HG02973 (cell line): ENCODE measurements around the gene PPP1R18.
A peak's percentile ranks its signal among the peaks of the same experiment; 100 is the strongest.

Source experiments
- ATAC-seq: cut with Tn5 transposase; IDR thresholded peaks from one replicate; pipeline ENCODE4 v1.9.1; 2021; ENCODE audit warnings: moderate library complexity; ENCODE audit not compliant: unreplicated experiment

PPP1R18 gene

DNA sequence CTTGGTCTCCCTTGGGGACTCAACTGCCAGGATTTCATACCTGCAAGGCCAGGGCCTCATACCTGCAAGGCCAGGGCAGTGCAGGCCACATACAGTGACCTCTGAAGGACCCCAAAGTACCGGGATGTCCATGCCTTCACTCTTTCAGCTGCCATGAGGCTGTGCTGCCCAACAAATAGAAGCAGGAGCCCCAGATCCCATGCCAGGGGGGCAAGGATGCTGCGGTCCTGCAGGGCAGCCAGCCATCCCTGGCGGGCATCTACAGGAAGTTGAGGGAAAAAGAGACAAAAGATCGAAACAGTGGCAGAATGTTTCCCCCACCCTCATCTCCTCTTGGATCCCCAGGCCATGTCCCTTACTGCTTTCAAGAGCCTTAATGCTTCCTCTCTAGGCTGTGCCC is 3.5 kb upstream of the PPP1R18 start:
- no peak for ATAC-seq

DNA sequence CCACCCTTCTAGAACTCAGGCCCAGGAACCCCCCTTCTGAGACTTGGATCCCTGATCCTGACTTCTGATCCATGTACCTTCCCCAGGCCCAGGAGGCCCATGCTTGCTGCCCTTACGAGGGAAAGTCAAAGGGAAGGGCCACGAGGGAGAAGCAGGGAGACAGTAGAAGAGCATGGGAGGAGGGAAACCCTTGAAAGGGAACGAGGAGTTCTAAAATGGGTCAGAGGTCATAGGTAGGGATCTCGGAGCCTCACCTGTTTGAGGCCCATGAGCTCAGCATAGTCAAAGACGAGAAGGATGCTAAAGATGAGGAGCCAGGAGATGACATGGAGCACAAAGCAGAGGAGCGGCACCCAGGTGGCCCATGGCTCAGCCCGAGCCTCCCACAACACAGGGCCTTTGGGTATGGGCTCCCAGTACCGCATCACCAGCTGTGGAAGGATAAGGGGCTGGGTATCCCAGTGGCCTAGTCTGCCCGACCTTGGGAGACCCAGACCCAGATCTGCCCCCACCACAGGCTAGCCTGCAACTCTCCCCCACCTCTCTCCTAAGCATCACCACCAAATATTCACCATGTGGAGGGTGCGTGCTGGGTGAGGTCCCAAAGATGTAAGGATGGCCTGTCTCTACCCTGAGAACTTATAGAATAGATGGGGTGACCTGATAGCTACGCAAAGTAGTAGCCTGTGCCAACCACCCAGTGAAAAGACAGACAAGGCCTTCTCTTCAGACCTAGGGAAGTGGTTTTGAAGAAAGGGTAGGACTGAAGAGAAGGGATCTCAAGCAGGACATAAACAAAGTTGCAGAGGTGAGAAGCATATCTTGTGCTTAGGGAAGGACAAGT is 2.8 kb upstream of the PPP1R18 start:
- ATAC-seq: no peak

DNA sequence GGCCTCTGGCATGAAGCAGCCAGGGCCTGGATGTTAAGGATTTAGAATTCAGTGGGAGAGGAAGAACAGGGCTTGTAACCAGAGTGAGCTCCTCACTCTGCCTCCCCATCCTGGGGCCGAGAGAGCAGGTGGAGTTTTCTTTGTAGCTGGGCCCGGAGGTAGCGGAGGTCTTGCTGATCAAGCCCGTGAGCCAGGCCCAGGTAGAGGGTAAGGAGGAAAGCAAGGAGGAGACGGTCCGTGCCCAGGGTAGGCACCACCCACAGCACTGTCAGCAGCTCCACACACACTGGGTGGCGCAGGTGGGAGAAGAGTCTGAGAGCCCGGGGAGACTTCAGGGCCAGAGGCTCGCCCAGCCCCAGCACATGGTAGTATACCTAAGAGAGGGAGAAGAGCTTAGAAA is 2.1 kb upstream of the PPP1R18 start:
- no peak for ATAC-seq

DNA sequence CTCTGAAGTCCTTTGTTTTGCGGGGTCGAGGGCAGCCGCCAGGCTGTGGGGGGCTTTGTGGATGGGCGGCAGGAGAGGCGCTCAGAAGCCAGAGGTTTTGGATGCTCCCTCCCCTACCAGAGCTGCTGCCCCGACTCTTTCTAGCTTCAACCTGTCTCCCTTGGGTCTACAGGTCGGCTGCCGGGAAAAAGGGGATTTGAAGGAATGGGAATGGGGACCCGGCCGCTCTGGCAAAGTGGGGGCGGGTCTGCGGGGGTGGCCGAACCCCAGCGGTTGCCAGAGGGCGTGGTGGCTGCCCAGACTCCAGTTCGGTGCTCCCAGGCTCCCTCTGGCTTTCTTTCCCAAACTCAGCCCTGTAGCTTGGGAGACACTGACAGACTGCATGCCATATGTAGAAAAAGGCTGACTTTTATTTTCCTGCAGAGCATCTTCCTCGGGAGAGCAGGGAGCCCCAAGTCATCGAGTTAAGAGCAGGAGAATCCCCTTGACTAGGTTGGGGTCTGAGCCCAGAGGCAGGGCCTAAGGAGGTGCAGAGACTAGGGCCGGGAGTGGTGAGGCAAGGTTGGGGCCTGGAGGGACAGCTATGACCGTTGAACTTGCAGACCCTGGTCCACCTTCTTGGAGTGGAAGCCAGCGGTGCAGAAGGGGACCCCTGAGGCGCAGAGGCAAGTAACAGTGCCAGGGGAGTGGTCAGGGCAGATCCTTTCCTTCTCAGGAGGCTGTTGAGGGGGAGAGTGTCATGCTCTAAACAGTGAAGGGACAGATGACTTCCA is 1.4 kb upstream of the PPP1R18 start:
- ATAC-seq: no peak

DNA sequence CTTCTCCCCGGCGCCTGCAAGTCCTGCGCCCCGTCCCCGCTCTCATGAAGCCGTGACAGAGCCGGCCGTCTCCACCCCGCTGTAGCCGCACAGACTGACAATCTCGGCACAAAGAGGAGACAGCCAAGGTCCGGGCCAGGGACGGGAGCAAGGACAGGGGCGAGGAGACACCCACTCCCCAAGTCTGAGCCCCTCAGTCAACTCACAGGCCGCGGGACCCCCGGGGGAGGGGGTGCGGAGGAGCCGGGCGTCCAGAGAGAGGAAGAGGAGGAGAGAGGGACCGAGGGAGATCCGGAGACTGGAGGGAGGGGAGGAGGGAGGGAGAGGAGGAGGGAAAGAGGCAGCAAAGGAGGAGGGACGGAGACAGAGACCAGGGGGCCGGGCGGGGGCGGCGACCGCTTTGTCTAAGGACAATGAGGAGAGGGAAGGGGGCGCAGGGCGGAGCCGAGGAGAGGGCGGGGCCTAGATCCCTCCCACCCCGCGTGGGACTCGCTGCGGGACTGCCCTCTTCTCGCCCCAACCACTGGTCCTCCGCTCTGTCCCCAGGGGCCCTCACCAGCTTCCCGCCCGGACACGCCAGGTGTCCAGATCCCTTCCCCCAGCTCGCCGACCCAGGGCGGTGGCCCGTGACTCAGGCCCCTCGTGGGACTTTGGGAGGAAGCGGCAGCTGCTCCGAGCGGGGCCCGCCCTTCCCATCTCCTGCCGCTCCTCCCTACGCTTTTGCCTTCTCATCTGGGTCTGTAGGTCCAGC is 638 bp upstream of the PPP1R18 start:
- ATAC-seq: no peak

DNA sequence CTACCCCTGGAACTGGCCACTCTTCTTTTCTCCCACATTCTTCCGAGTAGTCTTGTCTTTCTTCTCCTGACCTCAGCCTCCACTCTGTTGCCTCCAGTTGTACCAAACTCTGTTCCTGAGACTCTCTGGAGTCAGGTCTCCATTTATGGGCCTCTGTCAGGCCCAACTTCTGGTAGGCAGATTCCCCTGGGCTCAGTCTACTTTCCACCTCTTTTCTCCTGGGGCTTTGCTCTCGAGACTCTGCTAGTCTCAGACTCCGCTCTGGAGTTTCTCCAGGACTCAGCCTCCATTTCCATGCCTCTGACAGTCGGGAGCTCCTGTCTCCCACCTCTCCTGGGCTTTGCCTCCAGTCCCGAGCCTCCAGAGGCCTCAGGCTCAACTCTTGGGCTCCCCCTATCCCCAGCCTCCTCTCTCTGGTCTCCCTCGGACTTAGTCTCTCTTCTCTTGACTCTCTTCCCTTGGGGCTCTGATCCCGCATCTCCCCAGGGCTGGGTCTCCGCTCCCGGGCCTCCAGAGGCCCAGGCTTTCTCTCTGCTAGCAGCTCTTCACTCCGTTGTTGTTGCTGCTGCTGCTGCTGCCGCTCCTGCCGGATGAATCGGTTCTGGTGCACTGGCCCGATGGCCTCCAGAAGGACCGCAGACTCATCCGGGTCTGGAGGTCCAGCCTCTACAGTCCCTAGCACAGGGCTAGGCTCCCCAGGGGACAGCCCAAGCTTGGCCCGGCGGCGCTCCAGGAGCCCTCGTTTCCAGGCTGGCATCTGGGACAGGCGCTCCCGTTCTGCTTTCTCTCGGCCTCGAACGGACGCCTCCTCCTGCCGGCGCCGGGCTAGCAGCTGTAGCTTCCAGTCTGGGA is 1.1 kb downstream of the PPP1R18 start:
- no peak for ATAC-seq

DNA sequence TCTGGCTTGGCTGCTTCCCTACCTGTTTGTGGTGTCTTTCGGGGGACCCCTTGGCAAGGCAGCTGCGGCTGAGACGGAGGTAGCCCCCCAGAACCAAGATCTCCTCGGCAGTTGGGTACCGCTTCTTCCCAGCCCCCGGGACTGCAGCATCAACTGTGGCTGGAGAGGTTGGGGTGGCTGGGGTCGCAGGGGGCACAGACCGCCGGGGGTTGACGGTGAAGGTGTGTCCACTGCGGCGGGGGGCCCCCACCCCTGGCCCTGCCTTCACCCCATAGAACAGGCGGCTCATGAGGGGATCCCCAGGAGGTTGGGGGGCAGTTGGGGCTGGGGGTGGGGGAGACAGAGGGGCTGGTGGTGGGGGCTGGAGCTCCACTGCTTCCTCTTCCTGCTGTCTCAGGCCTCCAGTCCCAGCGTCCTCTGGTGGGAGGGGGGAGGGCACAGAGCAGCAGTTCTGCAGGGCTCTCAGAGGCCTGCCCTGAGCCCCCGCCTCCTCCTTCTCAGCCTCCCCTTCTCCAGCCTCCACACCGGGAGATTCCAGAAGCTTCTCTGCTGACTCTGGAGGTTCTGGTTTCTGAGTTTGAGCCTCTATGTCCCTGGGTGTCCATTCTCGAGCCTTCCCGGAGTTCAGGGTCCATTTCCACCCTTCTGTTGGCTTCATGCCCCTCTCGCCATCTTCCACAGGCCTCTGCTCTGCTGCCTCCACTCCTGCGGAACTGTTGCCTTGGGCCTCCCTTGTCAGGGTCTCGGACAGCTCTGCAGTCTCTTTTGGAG is 1.9 kb downstream of the PPP1R18 start:
- no peak for ATAC-seq

DNA sequence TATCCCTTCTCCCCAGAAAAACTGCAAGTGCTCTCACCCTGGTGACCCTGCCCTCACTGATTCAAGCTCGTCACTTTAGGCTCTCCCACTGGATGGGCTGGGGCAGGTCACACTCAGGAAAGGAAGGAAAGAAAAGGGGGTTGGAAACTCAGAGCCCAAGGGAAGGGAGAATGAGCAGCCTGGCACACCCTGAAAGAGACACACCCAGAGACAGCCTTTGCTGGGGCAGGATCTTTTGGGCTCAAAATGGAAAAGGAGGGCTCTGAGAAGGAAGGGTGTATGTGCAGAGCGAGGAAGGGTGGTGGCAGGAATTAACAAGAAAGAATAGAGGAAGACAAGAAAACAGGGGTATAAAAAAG is 2.5 kb downstream of the PPP1R18 start:
- ATAC-seq: no peak

DNA sequence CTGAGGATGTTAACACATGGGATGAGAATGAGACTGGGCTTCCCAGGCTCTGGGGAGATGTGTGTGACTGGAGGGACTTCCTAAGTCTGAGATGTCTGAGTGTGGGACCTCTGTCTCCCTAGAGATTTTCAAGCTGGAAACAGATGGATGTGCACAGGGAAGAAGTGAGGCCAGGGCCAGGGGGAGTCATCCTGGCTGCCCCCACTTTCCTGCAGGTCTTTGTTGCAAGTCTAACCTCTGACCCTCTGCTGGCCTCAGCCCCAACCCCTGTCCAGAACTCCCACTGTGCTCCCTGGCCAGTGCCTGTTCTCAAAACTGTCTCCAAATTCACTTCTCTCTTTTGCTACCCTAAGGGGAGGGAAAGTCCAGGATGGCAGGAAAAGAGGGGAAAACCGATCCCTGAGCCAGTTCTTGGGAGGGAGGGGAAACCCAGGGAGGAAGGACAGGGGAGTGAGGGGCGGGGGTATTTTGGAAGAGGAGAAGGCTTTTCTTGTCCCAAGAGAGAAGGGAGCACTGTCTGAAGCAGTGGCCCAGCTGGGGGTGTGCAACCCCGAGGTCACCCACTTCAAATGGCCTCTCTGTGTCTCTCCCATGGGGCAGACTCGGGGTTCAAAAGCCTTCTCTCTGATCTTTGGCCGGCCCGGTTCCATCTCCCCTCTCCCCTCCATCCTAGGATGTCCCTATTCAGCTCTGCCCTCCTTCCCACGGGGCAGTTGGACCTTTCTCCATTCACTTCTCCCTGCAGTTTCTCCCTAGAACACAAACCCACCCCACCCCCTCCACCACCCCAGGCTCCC is 3.1 kb downstream of the PPP1R18 start:
- no peak for ATAC-seq

DNA sequence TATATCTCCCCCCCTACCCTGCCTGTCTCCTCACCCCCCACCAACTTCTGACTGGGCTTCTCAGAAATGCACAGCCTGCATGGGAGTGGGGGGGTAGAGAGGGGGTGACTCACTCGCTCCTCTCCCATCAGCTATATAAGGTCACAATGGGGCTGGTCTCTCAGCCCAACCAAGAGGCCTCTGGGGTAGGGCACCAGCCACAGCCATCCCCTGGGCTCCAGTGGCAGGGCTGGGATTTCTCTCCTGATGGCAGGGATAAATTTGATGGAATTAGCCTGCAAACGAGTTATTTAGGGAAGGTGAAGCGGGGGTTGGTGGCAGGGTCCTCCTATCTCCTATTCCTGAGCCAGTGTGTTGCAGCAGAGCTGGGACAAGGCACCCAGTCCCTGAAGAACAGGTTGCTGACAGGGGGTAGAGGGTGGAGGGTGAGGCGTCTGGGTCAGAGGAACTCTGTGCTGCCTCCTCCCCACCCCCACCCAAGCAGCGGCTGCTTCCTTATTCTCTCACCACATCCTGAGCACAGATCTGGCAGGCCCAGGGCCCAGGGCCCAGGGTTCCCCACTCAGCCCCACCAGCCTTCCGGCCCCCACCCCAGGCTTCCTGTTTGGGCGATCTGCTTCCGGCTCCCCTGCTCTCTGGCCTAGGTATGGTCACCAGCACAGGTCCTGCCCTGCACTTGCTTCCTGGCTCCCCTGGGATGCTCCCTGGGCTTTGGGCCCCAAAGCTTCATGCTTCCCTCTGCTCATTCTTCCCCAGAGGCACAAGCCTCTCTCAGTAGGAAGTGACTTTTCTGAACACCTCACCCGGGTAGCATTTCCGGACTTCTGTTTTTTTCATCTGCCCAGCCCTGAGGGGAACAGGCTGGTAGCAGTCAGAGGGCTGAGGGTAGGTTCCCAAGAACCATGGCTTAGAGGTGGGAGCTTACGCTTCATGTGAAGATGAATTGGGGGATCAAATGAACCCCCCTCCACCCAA is 4.0 kb downstream of the PPP1R18 start:
- peak; percentile 42 for ATAC-seq

DNA sequence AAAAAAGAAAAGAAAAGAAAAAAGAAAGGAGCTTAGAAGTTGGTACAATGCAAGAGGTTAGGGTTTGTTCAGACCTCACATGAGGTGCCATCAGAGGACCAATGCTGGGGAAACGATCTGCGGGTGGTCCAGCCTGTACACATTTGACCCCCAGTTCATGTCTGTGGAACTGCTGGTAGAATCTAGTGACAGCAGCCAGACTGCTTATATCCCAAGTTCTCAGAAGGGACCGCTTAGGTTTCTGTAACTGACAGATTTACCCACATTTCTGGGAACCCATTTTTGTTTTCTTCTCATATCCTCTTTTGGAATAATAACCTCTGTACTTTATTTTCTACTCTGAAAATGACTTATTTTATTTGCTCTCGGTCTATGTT is 4.7 kb downstream of the PPP1R18 start:
- ATAC-seq: no peak

DNA sequence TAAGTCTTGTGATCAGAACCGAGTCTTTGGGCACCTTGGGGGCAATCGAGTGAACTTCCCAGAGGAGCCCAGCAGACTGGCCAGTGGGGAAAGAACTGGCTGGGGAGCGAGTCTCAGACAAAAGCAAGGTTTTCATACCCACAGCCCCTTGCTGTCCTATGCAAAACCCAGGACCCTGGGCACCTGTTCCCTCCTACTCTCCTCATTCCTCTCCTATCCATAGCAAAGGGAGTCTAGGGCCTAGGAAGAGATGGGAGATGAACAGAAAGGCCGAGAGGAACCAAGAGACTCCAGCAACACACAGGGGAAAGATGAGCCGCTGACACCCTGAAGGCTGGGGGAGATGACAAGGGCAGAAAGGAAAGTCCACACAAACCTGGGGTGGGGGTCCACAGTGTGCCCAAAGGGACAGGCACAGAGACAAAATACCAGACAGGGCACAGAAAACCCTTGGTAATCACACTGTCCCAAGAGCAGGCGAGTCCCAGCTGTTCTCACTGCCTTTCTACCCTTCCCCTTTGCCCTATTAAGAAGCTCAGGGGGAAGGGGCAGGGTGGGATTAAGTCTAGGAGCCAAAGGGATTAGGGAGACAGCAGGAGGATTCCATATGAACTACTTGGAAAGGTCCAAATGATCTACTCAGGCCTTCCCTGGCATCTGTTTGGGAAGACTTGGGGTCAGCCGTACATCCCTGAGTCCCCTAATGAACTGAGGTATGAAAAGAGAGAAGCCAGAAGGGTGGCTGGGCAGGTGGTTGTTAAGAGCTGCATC is 6.5 kb downstream of the PPP1R18 start:
- no peak for ATAC-seq

DNA sequence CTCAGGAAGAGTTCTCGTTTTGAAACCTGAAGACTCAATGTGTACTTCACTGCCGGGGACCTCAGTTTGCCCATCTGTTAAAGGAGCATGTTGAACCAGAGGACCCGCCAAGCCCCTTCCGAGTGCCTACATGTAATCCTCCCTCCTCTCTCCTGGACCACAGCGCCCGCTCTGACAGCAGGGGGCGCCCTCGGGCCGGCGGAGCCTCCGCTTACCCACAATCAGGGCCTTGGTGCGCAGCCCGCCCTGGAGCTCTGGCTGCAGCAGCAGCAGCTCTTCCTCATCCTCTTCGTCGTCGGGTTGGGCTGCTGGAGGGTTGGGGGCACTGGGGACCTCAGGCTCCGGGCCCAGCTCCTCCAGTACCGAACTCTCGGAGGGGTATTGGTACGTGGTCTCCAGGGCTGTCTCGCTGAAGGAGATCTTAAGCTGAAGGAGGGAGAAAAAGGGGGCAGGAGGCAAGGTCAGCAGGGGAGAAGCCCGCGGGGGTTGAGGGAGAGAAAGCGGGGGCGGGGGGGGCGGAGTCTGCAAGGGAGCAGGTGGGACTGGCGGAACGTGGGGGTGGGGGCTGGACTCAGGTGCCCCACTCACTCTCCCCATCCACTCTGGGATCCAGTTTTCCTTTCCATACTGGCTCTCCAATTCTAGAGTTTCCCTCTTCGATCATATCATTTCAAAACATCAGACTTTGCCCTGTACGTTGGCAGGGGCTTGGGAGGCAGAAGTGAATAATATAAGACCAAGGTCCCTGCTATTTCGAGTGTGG is 7.3 kb downstream of the PPP1R18 start:
- ATAC-seq: no peak

DNA sequence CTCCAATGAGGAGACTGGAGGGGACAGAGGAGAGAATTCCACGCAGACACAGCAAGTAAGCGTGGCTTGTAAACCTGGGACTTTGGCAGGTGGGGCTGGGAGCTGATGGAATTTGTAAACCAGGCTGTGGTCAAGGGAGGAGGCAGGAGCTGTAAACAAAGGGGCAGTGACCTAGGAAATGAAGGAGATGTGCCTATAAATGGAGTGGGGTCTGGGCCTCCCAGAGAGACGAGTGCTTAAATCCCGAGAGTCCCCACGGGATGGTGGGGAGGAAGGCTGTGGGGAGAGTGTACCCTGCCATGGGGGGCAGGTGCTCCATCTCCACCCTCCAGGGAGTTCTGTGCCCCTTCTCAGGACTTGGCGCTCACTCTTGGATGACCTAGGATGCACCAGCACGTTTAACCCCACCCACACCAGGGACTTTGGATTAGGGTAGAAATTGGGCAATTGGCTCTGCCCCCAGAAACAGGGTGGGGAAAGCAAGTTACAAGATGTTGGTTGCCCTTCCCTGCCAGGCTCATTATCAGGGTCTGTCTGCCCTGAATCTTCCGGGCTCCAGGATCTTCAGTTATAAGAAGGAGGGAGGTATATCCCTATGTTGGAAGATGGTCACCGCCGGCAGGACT is 9.7 kb downstream of the PPP1R18 start:
- ATAC-seq: no peak

DNA sequence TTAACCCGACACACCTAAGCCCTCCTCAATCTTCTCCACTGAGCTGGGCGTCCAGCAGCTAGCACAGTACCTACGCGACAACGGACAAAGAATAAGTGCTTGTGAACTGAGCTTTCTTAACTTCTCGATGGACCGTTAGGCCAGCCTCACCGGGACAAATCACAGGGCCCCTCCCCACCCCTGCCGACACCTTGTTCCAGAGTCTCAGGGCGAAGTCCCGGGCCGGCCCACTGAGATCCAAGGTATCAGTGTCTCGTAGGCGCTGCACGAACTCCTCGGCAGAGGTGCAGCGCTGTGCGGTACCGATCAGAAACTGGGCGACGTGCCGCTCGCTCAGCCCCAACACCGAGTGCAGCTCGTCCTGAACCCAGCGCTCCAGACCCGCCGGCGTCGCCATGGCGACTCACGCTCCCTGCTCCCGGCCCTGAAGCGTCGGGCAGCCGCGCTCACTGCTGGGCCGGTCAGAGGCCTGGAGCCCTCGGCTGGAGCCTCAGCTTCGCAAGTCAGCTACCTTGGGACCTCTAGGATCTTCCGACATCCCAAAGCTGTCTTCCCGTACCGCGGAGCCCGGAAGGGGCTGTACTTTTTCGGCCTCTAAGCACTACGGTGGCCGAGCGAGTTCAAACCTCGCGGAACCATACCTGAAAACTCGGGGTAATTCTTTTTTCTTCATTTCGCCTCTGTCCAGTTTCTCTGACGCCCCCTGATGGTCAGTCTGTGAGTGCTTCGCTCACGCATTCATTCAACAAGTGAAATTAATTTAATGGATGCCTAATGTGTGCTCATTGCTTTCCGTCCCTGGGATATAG is 13.8 kb downstream of the PPP1R18 start, which contains the start of gene DHX16:
Gene DHX16, minus strand, starts transcription at position 562 of the 809 bp plus-strand sequence. Its CDS starts 165 bp downstream, at position 397.
- peak; percentile 52 for ATAC-seq
